Measurements from ENCODE around the gene CETN1. TPM values are rescaled to one million over a fixed set of nuclear protein-coding genes. Genes with fewer than 3 reads are reported as not detected.

CETN1 gene
- total and polyA plus RNA-seq, 2 experiments from 2014 or later, result not detected

DNA sequence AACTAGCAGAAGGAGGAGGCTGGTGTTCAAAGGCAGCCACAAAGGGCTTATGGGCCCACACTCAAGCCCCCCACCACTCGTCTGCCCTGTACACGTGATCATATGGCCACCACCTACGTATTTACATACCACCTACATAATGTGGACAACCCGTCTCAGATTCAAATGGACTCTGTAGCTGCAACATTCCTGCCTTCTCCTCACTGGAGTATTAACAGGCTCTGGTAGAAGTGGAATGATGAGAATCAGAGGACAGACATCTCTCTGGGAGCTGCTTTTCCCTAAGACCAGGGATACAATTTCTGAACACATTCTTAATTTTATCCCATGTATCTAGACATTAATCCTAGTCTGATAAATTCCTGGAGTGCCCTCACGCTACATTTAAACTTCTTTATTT lies 9.5 kb upstream of the CETN1 start:
- 74% methylated on average over 5 of the region's 5 CpGs for WGBS (ENCODE audit: low lambda C conversion rate, missing lambda C conversion rate)
- Histone ChIP-seq H3K9me2 (replicated peaks; ENCODE audit: insufficient read depth) (no peaks in the 10 kb centered on the region), H3K4me2 (no peak overlapping the region)

GRCh38 chr18:572091-572830 lies 7.9 kb upstream of the CETN1 start:
- Histone ChIP-seq H3K36me3 (replicated peaks; ENCODE audit: insufficient read depth, low read depth) (no peaks in the 10 kb centered on the region), H3K27ac (peak overlapping the region; percentile 44), H4K20me1 (ENCODE audit: insufficient read depth, poor library complexity, severe bottlenecking) (no peaks in the 10 kb centered on the region), H3K4me3 (no peak overlapping the region), H3K4me2 (peak overlapping the region; percentile 1), H3K4me1 (ENCODE audit: insufficient read depth) (peaks cover 40% of the 10 kb centered on the region), H3K9me2 (replicated peaks; ENCODE audit: insufficient read depth) (no peaks in the 10 kb centered on the region), H3K9me3 (ENCODE audit: low read depth) (no peaks in the 10 kb centered on the region), H2AFZ (no peak overlapping the region), H3K27me3 (no peaks in the 10 kb centered on the region), H3K79me2 (no peaks in the 10 kb centered on the region)
- TF ChIP-seq, protein P1, sequence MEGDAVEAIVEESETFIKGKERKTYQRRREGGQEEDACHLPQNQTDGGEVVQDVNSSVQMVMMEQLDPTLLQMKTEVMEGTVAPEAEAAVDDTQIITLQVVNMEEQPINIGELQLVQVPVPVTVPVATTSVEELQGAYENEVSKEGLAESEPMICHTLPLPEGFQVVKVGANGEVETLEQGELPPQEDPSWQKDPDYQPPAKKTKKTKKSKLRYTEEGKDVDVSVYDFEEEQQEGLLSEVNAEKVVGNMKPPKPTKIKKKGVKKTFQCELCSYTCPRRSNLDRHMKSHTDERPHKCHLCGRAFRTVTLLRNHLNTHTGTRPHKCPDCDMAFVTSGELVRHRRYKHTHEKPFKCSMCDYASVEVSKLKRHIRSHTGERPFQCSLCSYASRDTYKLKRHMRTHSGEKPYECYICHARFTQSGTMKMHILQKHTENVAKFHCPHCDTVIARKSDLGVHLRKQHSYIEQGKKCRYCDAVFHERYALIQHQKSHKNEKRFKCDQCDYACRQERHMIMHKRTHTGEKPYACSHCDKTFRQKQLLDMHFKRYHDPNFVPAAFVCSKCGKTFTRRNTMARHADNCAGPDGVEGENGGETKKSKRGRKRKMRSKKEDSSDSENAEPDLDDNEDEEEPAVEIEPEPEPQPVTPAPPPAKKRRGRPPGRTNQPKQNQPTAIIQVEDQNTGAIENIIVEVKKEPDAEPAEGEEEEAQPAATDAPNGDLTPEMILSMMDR (IDR thresholded peaks at IDR 0.05; ENCODE audit: poor library complexity), result no peak
- TF ChIP-seq EZH2phosphoT487 (IDR thresholded peaks at IDR 0.05; ENCODE audit: low read depth, severe bottlenecking, unreplicated experiment) (no peak), EZH2 (IDR thresholded peaks at IDR 0.05; ENCODE audit: borderline replicate concordance) (no peak)
- peak; percentile 27 for DNase-seq (ENCODE audit: low spot score)
- WGBS (ENCODE audit: low lambda C conversion rate, missing lambda C conversion rate), result 55% methylated on average over 9 of the region's 9 CpGs

More for the DNA sequence above, 9.5 kb upstream of the CETN1 start:
- no peak overlapping the region for H3K27ac ChIP-seq
- DNase-seq (ENCODE audit: low spot score), result no peak
- H3K79me2 ChIP-seq, result no peaks in the 10 kb centered on the region
- H3K4me1 ChIP-seq (ENCODE audit: insufficient read depth), result peaks cover 42% of the 10 kb centered on the region
- no peaks in the 10 kb centered on the region for H3K36me3 ChIP-seq (replicated peaks; ENCODE audit: insufficient read depth, low read depth)
- H3K4me3 ChIP-seq, result no peak overlapping the region
- no peaks in the 10 kb centered on the region for H3K27me3 ChIP-seq
- no peak overlapping the region for H2AFZ ChIP-seq
- no peaks in the 10 kb centered on the region for H4K20me1 ChIP-seq (ENCODE audit: insufficient read depth, poor library complexity, severe bottlenecking)
- TF ChIP-seq, protein P1 (IDR thresholded peaks at IDR 0.05; ENCODE audit: poor library complexity), result no peak
- TF ChIP-seq EZH2phosphoT487 (IDR thresholded peaks at IDR 0.05; ENCODE audit: low read depth, severe bottlenecking, unreplicated experiment), result no peak
- no peaks in the 10 kb centered on the region for H3K9me3 ChIP-seq (ENCODE audit: low read depth)

DNA sequence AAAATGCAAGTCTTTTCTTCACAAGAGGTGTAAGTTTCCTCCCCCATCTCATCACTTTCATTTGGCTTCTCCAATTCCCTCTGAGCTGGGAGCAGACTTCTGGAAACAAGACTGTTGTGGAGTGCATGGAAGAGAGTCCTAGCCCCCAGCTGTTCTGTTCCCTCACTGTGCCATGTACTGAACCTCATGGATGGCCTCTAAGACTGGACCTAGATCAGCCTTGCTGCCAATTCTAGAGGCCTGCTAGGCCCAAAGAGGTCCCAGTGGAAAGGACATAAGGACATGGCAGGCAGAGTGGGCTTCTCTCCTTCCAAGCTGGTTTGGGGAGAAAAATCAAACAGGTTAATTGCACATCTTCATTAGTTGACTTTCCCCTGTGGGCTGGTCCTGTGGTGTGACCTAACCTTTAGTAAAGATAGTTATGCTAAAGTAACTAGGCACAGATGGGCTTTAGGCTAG lies 7.3 kb upstream of the CETN1 start:
- Histone ChIP-seq H3K4me1 (ENCODE audit: insufficient read depth) (peaks cover 40% of the 10 kb centered on the region), H3K4me2 (peak overlapping the region; percentile 1), H3K9me2 (replicated peaks; ENCODE audit: insufficient read depth) (no peaks in the 10 kb centered on the region), H3K4me3 (no peak overlapping the region), H2AFZ (no peak overlapping the region), H3K27me3 (no peaks in the 10 kb centered on the region), H3K27ac (peak overlapping the region; percentile 44), H3K79me2 (no peaks in the 10 kb centered on the region), H3K36me3 (replicated peaks; ENCODE audit: insufficient read depth, low read depth) (no peaks in the 10 kb centered on the region), H3K9me3 (ENCODE audit: low read depth) (no peaks in the 10 kb centered on the region), H4K20me1 (ENCODE audit: insufficient read depth, poor library complexity, severe bottlenecking) (no peaks in the 10 kb centered on the region)
- TF ChIP-seq EZH2 (IDR thresholded peaks at IDR 0.05; ENCODE audit: borderline replicate concordance), result no peak
- no peak for TF ChIP-seq EZH2phosphoT487 (IDR thresholded peaks at IDR 0.05; ENCODE audit: low read depth, severe bottlenecking, unreplicated experiment)
- TF ChIP-seq, protein P1 (IDR thresholded peaks at IDR 0.05; ENCODE audit: poor library complexity), result no peak
- DNase-seq (ENCODE audit: low spot score), result no peak
